Measurements from ENCODE around the gene SLCO3A1. TPM values are rescaled to one million over a fixed set of nuclear protein-coding genes. Genes with fewer than 3 reads are reported as not detected.

The SLCO3A1 gene
- total RNA-seq, 1 experiment from 2014 or later: 5.1 TPM

GRCh38 chr15:91849749-91850161 is 3.8 kb upstream of the SLCO3A1 start:
- CTCF ChIA-PET: interaction anchor here (2.2 kb wide), 1 partner anchor 228 kb away, joined by 9 read pairs; no protein-coding TSS in a partner anchor
- no TSS peak for BruUV-seq (replicated peaks)
- H3K4me2 ChIP-seq (ENCODE audit: low read length): no peak overlapping the region
- intact Hi-C loops (cut with micrococcal nuclease): loop anchor here (2.0 to 5.0 kb wide), 2 partner anchors 142 to 227 kb away; no protein-coding TSS in a partner anchor
- H3K9ac ChIP-seq (ENCODE audit: low read length): no peak overlapping the region
- H3K9me2 ChIP-seq (ENCODE audit: insufficient read depth): no peaks in the 10 kb centered on the region
- POLR2A ChIA-PET: no interaction called here
- TF ChIP-seq CTCF (IDR thresholded peaks at IDR 0.05 in 2 of 3, conservative IDR thresholded peaks at IDR 0.05 in 1 of 3; ENCODE audit: borderline replicate concordance in 1 of 3, insufficient read depth in 1 of 3, low read depth in 2 of 3, low read length in 2 of 3) (peak; percentile 41 to 66 (median 62); a peak in 5 of 6 replicates), RAD21 (IDR thresholded peaks at IDR 0.05; ENCODE audit: low read depth) (peak; percentile 34)
- TF ChIP-seq, protein P1, sequence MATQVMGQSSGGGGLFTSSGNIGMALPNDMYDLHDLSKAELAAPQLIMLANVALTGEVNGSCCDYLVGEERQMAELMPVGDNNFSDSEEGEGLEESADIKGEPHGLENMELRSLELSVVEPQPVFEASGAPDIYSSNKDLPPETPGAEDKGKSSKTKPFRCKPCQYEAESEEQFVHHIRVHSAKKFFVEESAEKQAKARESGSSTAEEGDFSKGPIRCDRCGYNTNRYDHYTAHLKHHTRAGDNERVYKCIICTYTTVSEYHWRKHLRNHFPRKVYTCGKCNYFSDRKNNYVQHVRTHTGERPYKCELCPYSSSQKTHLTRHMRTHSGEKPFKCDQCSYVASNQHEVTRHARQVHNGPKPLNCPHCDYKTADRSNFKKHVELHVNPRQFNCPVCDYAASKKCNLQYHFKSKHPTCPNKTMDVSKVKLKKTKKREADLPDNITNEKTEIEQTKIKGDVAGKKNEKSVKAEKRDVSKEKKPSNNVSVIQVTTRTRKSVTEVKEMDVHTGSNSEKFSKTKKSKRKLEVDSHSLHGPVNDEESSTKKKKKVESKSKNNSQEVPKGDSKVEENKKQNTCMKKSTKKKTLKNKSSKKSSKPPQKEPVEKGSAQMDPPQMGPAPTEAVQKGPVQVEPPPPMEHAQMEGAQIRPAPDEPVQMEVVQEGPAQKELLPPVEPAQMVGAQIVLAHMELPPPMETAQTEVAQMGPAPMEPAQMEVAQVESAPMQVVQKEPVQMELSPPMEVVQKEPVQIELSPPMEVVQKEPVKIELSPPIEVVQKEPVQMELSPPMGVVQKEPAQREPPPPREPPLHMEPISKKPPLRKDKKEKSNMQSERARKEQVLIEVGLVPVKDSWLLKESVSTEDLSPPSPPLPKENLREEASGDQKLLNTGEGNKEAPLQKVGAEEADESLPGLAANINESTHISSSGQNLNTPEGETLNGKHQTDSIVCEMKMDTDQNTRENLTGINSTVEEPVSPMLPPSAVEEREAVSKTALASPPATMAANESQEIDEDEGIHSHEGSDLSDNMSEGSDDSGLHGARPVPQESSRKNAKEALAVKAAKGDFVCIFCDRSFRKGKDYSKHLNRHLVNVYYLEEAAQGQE (IDR thresholded peaks at IDR 0.05; ENCODE audit: low read depth): no peak
- H3K4me3 ChIP-seq (replicated peaks in 1 of 2; ENCODE audit: low read depth in 1 of 2, low read length in 2 of 2): no peak overlapping the region
- DNase-seq (ENCODE audit: low read depth, low spot score) (peak; percentile 35), ATAC-seq (no peak)
- H4K20me1 ChIP-seq (ENCODE audit: insufficient read depth): no peaks in the 10 kb centered on the region
- H3K79me2 ChIP-seq (ENCODE audit: insufficient read depth, low read length): no peaks in the 10 kb centered on the region
- RAD21 ChIA-PET (ENCODE audit: low non-redundant PET in 1 of 2, low total read pairs in 2 of 2, uncharacterized antibody in 2 of 2, unreplicated experiment in 2 of 2): no interaction called here
- H3K27ac ChIP-seq (ENCODE audit: low read depth, low read length): no peak overlapping the region
- peaks cover 0 to 9% of the 10 kb centered on the region in 2 experiments; a peak in 2 of 4 replicates for H3K4me1 ChIP-seq (ENCODE audit: control insufficient read depth in 1 of 2, insufficient read depth in 2 of 2, low read length in 2 of 2)
- H3K27me3 ChIP-seq (ENCODE audit: insufficient read depth, low read length): peaks cover 8% of the 10 kb centered on the region; the same call in 1 of the 2 replicates
- H3K9me3 ChIP-seq (ENCODE audit: control insufficient read depth in 1 of 2, insufficient read depth in 1 of 2, low read depth in 1 of 2, low read length in 2 of 2): no peaks in the 10 kb centered on the region
- H2AFZ ChIP-seq (ENCODE audit: low read depth, low read length, poor library complexity, severe bottlenecking): no peak overlapping the region
- H3K36me3 ChIP-seq (ENCODE audit: control insufficient read depth in 1 of 2, insufficient read depth in 2 of 2, low read length in 2 of 2): no peaks in the 10 kb centered on the region

All from HCT116 (cell line).